HepG2 (cell line): ENCODE results near the gene SLC2A10. TPM values are rescaled to one million over a fixed set of nuclear protein-coding genes. Genes with fewer than 3 reads are reported as not detected.

Experiments used
- BHLHE40 ChIP-seq: IDR thresholded peaks from 2 replicates; pipeline ENCODE4 v1.6.1; 2011; ENCODE audit warnings: low read length, improper control_type of control experiment
- MATR3 ChIP-seq: sonication (generic); formaldehyde crosslinking; IDR thresholded peaks from 2 replicates; pipeline ENCODE4 v1.4.0; 2020; ENCODE audit warnings: missing genetic modification reagents
- MIXL1 ChIP-seq: IDR thresholded peaks from 2 replicates; pipeline ENCODE4 v1.6.1; 2016
- PAF1 ChIP-seq: IDR thresholded peaks from 2 replicates; pipeline ENCODE4 v1.6.1; 2016; ENCODE audit warnings: missing genetic modification reagents, missing compliant biosample characterization
- PTBP1 ChIP-seq: fragments of 200-400 bp; formaldehyde crosslinking; IDR thresholded peaks from 2 replicates; pipeline ENCODE4 v1.6.1; 2018; ENCODE audit warnings: low read length, low read depth; ENCODE audit not compliant: poor library complexity, severe bottlenecking
- RFXANK ChIP-seq: IDR thresholded peaks from 2 replicates; pipeline ENCODE4 v1.6.1; 2016
- RNF2 ChIP-seq: fragments of 450-650 bp; conservative IDR thresholded peaks from 2 replicates; pipeline ENCODE4 v1.6.1; 2016; ENCODE audit warnings: low read depth
- SAP130 ChIP-seq: IDR thresholded peaks from 2 replicates; pipeline ENCODE4 v1.6.1; 2016; ENCODE audit warnings: low read depth
- TCF12 ChIP-seq, 2 experiments: fragments of 450-650 bp in 1 of 2; sonication (generic) in 1 of 2; formaldehyde crosslinking in 1 of 2; IDR thresholded peaks; 2 replicates each; pipeline versions ENCODE4 v1.6.1 to v1.8.0; 2017 to 2022; ENCODE audit warnings: antibody characterized with exemption in 1 of 2, mild to moderate bottlenecking in 1 of 2, missing genetic modification reagents in 1 of 2, moderate library complexity in 1 of 2
- ZNF17 ChIP-seq: sonication (generic); formaldehyde crosslinking; IDR thresholded peaks from 2 replicates; pipeline ENCODE4 v1.5.0; 2020; ENCODE audit warnings: mild to moderate bottlenecking, missing genetic modification reagents
- ZNF235 ChIP-seq: sonication (generic); formaldehyde crosslinking; IDR thresholded peaks from 2 replicates; pipeline ENCODE4 v1.8.1; 2023; ENCODE audit warnings: mild to moderate bottlenecking, missing genetic modification reagents, borderline replicate concordance
- ZNF337 ChIP-seq: sonication (generic); formaldehyde crosslinking; IDR thresholded peaks from 2 replicates; pipeline ENCODE4 v1.5.1; 2020; ENCODE audit warnings: missing genetic modification reagents, low read depth, mild to moderate bottlenecking, borderline replicate concordance
- ZNF879 ChIP-seq: sonication (generic); formaldehyde crosslinking; IDR thresholded peaks from 2 replicates; pipeline ENCODE4 v1.8.1; 2023; ENCODE audit warnings: missing genetic modification reagents
- ZSCAN9 ChIP-seq: IDR thresholded peaks from 2 replicates; pipeline ENCODE4 v1.6.1; 2016; ENCODE audit warnings: borderline replicate concordance
- polyA plus RNA-seq, 8 experiments: library from polyadenylated mRNA; depleted of rRNA in 3 of 8; stranded (reverse) in 7 of 8; unstranded in 1 of 8; fragments of >200 nt; fragmentation: Illumina TruSeq in 4 of 8; extraction: Trizol in 4 of 8; gene quantifications; 2 replicates each; pipeline versions ENCODE4 v1.2.1 to v1.2.3, GENCODE V29; 2011 to 2016; ENCODE audit warnings: low read depth in 4 of 8, missing spikeins in 1 of 8, mixed read lengths in 1 of 8; ENCODE audit not compliant: insufficient read depth in 1 of 8
- total RNA-seq, 5 experiments: library from RNA; depleted of rRNA; stranded (reverse); fragments of >200 nt; fragmentation: Illumina TruSeq; extraction: Trizol; gene quantifications; 2 replicates each; pipeline ENCODE4 v1.2.3, GENCODE V29; 2016; ENCODE audit warnings: low read depth in 1 of 5
- TF ChIP-seq, protein P1 (sequence below): sonication (generic); formaldehyde crosslinking; IDR thresholded peaks from 2 replicates; pipeline ENCODE4 v1.5.0; 2020; ENCODE audit warnings: missing genetic modification reagents
- TF ChIP-seq, protein P2 (sequence below): sonication (generic); formaldehyde crosslinking; IDR thresholded peaks from 2 replicates; pipeline ENCODE4 v1.4.0; 2020; ENCODE audit warnings: mild to moderate bottlenecking, missing genetic modification reagents
- TF ChIP-seq, protein P3 (sequence below): sonication (generic); formaldehyde crosslinking; IDR thresholded peaks from 2 replicates; pipeline ENCODE4 v1.4.0; 2020; ENCODE audit warnings: missing genetic modification reagents, mild to moderate bottlenecking, borderline replicate concordance

SLC2A10 gene
- total and polyA plus RNA-seq, 2 of the 13 experiments (the other 11 are each of a cell fraction or from before 2014, with no cell fraction given): 16.0 to 18.4 TPM

DNA sequence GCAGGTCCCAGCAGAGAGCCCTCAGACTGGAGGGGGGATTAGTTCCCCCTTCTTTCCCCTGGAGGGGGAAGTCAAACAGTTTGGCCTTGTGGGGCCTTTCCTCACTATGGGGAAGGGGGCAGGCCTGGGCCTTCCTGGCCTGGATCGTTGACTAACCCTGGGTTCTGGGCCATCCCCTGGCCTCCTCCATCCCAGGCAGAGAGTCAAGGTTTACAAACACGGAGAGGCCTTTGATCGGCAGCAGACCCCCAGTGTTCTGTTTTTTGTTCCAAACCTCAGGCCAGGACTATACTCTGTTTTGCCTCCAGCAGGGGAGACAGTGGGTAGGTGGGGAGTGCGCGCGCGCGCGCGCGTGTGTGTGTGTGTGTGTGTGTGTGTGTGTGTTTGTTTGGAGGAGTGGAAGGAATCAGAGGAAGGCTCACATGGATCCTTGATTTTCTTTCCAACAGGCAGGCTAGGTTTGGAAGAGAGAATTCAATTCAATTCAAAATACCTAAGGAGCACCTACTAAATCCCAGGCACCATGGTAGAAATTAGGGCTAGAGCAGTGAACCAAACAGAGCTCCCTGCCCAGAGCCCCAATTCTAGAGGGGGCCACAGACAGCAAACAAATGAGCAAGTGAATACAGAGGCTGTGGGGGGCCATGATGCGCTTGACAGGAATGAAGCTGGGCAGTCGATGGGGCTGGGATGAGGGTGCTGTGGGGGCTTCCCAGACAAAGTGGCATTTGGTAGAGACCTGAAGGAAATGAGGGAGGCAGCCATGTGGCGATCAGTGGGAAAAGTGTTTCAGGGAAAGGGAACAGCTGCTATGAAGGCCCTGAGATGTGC lies 35.0 kb upstream of the SLC2A10 start (continued):
- TF ChIP-seq, protein P1, sequence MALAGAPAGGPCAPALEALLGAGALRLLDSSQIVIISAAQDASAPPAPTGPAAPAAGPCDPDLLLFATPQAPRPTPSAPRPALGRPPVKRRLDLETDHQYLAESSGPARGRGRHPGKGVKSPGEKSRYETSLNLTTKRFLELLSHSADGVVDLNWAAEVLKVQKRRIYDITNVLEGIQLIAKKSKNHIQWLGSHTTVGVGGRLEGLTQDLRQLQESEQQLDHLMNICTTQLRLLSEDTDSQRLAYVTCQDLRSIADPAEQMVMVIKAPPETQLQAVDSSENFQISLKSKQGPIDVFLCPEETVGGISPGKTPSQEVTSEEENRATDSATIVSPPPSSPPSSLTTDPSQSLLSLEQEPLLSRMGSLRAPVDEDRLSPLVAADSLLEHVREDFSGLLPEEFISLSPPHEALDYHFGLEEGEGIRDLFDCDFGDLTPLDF: no peak
- TF ChIP-seq, protein P2, sequence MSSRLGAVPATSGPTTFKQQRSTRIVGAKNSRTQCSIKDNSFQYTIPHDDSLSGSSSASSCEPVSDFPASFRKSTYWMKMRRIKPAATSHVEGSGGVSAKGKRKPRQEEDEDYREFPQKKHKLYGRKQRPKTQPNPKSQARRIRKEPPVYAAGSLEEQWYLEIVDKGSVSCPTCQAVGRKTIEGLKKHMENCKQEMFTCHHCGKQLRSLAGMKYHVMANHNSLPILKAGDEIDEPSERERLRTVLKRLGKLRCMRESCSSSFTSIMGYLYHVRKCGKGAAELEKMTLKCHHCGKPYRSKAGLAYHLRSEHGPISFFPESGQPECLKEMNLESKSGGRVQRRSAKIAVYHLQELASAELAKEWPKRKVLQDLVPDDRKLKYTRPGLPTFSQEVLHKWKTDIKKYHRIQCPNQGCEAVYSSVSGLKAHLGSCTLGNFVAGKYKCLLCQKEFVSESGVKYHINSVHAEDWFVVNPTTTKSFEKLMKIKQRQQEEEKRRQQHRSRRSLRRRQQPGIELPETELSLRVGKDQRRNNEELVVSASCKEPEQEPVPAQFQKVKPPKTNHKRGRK (CRISPR knock-in tag): peak; percentile 65; the same call in 1 of the 2 replicates
- peak; percentile 79; the same call in 1 of the 2 replicates for TF ChIP-seq SAP130 (CRISPR knock-in tag)
- TF ChIP-seq RNF2: no peak; the same call in 1 of the 2 replicates
- TF ChIP-seq, protein P3, sequence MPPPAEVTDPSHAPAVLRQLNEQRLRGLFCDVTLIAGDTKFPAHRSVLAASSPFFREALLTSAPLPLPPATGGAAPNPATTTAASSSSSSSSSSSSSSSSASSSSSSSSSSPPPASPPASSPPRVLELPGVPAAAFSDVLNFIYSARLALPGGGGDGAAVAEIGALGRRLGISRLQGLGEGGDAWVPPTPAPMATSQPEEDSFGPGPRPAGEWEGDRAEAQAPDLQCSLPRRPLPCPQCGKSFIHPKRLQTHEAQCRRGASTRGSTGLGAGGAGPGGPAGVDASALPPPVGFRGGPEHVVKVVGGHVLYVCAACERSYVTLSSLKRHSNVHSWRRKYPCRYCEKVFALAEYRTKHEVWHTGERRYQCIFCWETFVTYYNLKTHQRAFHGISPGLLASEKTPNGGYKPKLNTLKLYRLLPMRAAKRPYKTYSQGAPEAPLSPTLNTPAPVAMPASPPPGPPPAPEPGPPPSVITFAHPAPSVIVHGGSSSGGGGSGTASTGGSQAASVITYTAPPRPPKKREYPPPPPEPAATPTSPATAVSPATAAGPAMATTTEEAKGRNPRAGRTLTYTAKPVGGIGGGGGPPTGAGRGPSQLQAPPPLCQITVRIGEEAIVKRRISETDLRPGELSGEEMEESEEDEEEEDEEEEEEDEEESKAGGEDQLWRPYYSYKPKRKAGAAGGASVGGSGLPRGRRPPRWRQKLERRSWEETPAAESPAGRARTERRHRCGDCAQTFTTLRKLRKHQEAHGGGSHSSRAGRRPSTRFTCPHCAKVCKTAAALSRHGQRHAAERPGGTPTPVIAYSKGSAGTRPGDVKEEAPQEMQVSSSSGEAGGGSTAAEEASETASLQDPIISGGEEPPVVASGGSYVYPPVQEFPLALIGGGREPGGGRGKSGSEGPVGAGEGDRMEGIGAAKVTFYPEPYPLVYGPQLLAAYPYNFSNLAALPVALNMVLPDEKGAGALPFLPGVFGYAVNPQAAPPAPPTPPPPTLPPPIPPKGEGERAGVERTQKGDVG (CRISPR knock-in tag): peak; percentile 98; the same call in 1 of the 2 replicates
- TF ChIP-seq ZNF235 (CRISPR knock-in tag): peak; percentile 91; the same call in 1 of the 2 replicates
- peak; percentile 65; the same call in 1 of the 2 replicates for TF ChIP-seq MIXL1 (CRISPR knock-in tag)
- TF ChIP-seq MATR3 (CRISPR knock-in tag): no peak
- TF ChIP-seq PAF1 (CRISPR knock-in tag): no peak
- TF ChIP-seq RFXANK: no peak
- TF ChIP-seq ZNF337 (CRISPR knock-in tag): peak; percentile 88; the same call in 1 of the 2 replicates
- TF ChIP-seq BHLHE40: 0 out of 2 replicates have a peak, but pooled peaks have one; percentile 5
- no peak for TF ChIP-seq ZNF17 (CRISPR knock-in tag)
- TF ChIP-seq PTBP1: no peak
- peak; percentile 91; the same call in 1 of the 2 replicates for TF ChIP-seq ZSCAN9 (CRISPR knock-in tag)
- no peak for TF ChIP-seq TCF12 (IDR thresholded peaks at IDR 0.05)
- TF ChIP-seq TCF12 (CRISPR knock-in tag; IDR thresholded peaks at IDR 0.05): peak; percentile 90
- no peak for TF ChIP-seq ZNF879 (CRISPR knock-in tag)
